ENCODE measurements around the gene DNAH2.

- TF ChIP-seq CTCF (IDR thresholded peaks at IDR 0.05) (no peak), NFATC4 (CRISPR knock-in tag; IDR thresholded peaks at IDR 0.05) (no peak), TCF7 (CRISPR knock-in tag; IDR thresholded peaks at IDR 0.05; ENCODE audit: low read depth) (no peak), OVOL2 (CRISPR knock-in tag; IDR thresholded peaks at IDR 0.05; ENCODE audit: borderline replicate concordance) (no peak), RELA (CRISPR knock-in tag; IDR thresholded peaks at IDR 0.05; ENCODE audit: borderline replicate concordance) (no peak)
- TF ChIP-seq, protein P1, sequence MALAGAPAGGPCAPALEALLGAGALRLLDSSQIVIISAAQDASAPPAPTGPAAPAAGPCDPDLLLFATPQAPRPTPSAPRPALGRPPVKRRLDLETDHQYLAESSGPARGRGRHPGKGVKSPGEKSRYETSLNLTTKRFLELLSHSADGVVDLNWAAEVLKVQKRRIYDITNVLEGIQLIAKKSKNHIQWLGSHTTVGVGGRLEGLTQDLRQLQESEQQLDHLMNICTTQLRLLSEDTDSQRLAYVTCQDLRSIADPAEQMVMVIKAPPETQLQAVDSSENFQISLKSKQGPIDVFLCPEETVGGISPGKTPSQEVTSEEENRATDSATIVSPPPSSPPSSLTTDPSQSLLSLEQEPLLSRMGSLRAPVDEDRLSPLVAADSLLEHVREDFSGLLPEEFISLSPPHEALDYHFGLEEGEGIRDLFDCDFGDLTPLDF (CRISPR knock-in tag; IDR thresholded peaks at IDR 0.05): no peak
- TF ChIP-seq, protein P2, sequence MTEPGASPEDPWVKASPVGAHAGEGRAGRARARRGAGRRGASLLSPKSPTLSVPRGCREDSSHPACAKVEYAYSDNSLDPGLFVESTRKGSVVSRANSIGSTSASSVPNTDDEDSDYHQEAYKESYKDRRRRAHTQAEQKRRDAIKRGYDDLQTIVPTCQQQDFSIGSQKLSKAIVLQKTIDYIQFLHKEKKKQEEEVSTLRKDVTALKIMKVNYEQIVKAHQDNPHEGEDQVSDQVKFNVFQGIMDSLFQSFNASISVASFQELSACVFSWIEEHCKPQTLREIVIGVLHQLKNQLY (CRISPR knock-in tag; IDR thresholded peaks at IDR 0.05): no peak
Measured at GRCh38 chr17:7840875-7841274, 123.3 kb downstream of the DNAH2 start.
